ENCODE data around the gene ALK. TPM values are rescaled to one million over a fixed set of nuclear protein-coding genes. Genes with fewer than 3 reads are reported as not detected.

Gene ALK
- total and polyA plus RNA-seq, 3 experiments from 2014 or later: not detected

- H3K4me3 ChIP-seq (ENCODE audit: low read length): no peak overlapping the region
- no peak overlapping the region for H3K4me3 Mint-ChIP-seq
- H3K36me3 Mint-ChIP-seq: no peaks in the 10 kb centered on the region
- POLR2A ChIA-PET: no interaction called here
- peak overlapping the region in 1 of 8 donors; percentile 87 for H3K27ac Mint-ChIP-seq
- no peak overlapping the region for H3K27ac ChIP-seq (ENCODE audit: low read depth, low read length)
- H3K9me3 ChIP-seq (ENCODE audit: low read length): no peaks in the 10 kb centered on the region
- H3K4me1 Mint-ChIP-seq: peaks cover 28 to 36% (median 35%) of the 10 kb centered on the region in 3 donors
- no peaks in the 10 kb centered on the region for H3K9me3 Mint-ChIP-seq
- H3K4me1 ChIP-seq (ENCODE audit: insufficient read depth, low read length): peaks cover 15% of the 10 kb centered on the region
- CTCF ChIA-PET: interaction anchor here (2.6 kb wide), 1 partner anchor 8 kb away, joined by 12 read pairs; no protein-coding TSS in a partner anchor
- H3K36me3 ChIP-seq (ENCODE audit: insufficient read depth, low read length): no peaks in the 10 kb centered on the region
- H3K27me3 Mint-ChIP-seq: peaks cover 5 to 24% of the 10 kb centered on the region in 2 donors
- DNase-seq: no peak
- no peaks in the 10 kb centered on the region for H3K27me3 ChIP-seq (ENCODE audit: insufficient read depth, low read length, poor library complexity, severe bottlenecking)
These were observed 609.9 kb downstream of the ALK start for GRCh38 chr2:29311458-29311857.

DNA sequence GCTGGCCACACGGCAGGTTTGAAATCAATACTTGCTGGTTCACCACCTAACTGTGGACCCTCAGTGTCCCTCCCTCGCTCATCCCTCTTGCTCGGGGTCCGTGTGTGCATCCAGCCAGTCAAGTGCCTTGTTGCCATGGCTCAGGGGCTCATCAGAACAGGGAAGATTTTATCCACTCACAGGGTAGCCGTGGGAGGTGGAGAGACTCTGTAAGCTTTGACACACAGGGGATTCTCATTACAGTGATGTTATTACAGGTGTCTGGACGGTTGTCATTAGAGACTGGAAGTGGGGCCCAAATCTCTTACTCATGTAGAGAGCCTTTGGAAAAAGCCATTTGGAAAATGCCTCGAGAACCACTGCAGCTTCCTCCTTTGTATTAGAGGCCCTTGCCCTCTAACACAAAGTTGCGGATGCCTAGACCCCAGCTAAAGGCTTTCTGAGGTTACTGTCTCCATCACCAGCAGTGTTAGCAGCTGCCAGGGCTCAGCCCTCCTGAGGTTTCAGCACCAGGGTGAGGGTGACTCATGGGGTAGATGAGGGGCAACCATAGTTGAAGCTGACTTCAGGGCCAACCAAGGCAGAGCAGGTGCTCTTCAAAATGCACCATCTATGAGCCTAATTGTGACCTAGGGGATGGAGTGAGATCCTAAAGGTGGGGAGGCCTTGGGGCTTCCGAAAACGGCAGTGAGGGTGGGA lies 610.6 kb downstream of the ALK start:
- no peak for DNase-seq
- H3K4me1 Mint-ChIP-seq: peaks cover 26 to 32% (median 30%) of the 10 kb centered on the region in 3 donors
- Histone ChIP-seq H3K4me1 (ENCODE audit: insufficient read depth, low read length) (peaks cover 15% of the 10 kb centered on the region), H3K27ac (ENCODE audit: low read depth, low read length) (no peak overlapping the region), H3K4me3 (ENCODE audit: low read length) (no peak overlapping the region), H3K36me3 (ENCODE audit: insufficient read depth, low read length) (no peaks in the 10 kb centered on the region), H3K9me3 (ENCODE audit: low read length) (no peaks in the 10 kb centered on the region), H3K27me3 (ENCODE audit: insufficient read depth, low read length, poor library complexity, severe bottlenecking) (no peaks in the 10 kb centered on the region)
- CTCF ChIA-PET: interaction anchor here (2.6 kb wide), 1 partner anchor 9 kb away, joined by 12 read pairs; no protein-coding TSS in a partner anchor
- peak overlapping the region in 1 of 8 donors; percentile 87 for H3K27ac Mint-ChIP-seq
- peaks cover 8 to 27% of the 10 kb centered on the region in 2 donors for H3K27me3 Mint-ChIP-seq
- H3K9me3 Mint-ChIP-seq: no peaks in the 10 kb centered on the region
- POLR2A ChIA-PET: no interaction called here
- H3K36me3 Mint-ChIP-seq: no peaks in the 10 kb centered on the region
- no peak overlapping the region for H3K4me3 Mint-ChIP-seq

GRCh38 chr2:29309090-29310029 lies 612.0 kb downstream of the ALK start:
- Mint-ChIP-seq H3K27ac (peak overlapping the region in 2 of 8 donors; percentile 56 to 91), H3K36me3 (no peaks in the 10 kb centered on the region), H3K4me1 (peaks cover 12 to 18% (median 16%) of the 10 kb centered on the region in 3 donors), H3K9me3 (no peaks in the 10 kb centered on the region), H3K4me3 (no peak overlapping the region), H3K27me3 (peaks cover 8 to 32% of the 10 kb centered on the region in 2 donors)
- no peak overlapping the region for H3K27ac ChIP-seq (ENCODE audit: low read depth, low read length)
- H3K36me3 ChIP-seq (ENCODE audit: insufficient read depth, low read length): no peaks in the 10 kb centered on the region
- ChIA-PET CTCF (interaction anchor here (0.7 to 2.6 kb wide), 10 partner anchors 10 to 533 kb away, joined by 3 to 12 read pairs (median 3); no protein-coding TSS in a partner anchor), POLR2A (no interaction called here)
- H3K27me3 ChIP-seq (ENCODE audit: insufficient read depth, low read length, poor library complexity, severe bottlenecking): no peaks in the 10 kb centered on the region
- no peaks in the 10 kb centered on the region for H3K9me3 ChIP-seq (ENCODE audit: low read length)
- H3K4me3 ChIP-seq (ENCODE audit: low read length): no peak overlapping the region
- peak; percentile 11 to 54 (median 24) for DNase-seq
- peaks cover 6% of the 10 kb centered on the region for H3K4me1 ChIP-seq (ENCODE audit: insufficient read depth, low read length)

DNA sequence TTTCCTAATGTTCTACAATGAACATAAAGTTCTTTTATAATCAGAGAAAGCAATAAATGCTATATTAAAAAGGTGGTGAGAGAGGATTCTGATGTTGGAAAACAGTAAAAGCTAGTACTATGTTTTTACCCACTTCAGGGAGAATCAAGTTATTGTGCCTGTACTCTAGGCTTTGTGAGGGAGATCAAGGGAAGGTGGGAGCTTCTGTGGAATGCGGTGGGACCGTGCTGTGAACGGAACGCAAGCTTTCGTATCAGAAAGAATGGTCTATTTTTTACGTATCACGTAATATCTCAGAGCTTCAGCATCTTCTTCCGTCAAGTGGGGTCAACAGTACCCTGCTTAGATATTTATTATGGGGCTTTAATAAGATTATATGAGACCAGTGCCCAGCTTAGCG lies 613.0 kb downstream of the ALK start:
- H3K27ac ChIP-seq (ENCODE audit: low read depth, low read length): no peak overlapping the region
- H3K4me1 ChIP-seq (ENCODE audit: insufficient read depth, low read length): no peaks in the 10 kb centered on the region
- ChIA-PET CTCF (interaction anchor here (1.1 to 2.0 kb wide), 6 partner anchors 12 to 534 kb away, joined by 3 to 6 read pairs (median 4); no protein-coding TSS in a partner anchor), POLR2A (no interaction called here)
- no peaks in the 10 kb centered on the region for H3K36me3 ChIP-seq (ENCODE audit: insufficient read depth, low read length)
- H3K9me3 ChIP-seq (ENCODE audit: low read length): no peaks in the 10 kb centered on the region
- no peaks in the 10 kb centered on the region for H3K36me3 Mint-ChIP-seq
- H3K27me3 ChIP-seq (ENCODE audit: insufficient read depth, low read length, poor library complexity, severe bottlenecking): no peaks in the 10 kb centered on the region
- H3K4me3 Mint-ChIP-seq: no peak overlapping the region
- peaks cover 8 to 35% of the 10 kb centered on the region in 2 donors for H3K27me3 Mint-ChIP-seq
- H3K9me3 Mint-ChIP-seq: no peaks in the 10 kb centered on the region
- no peak overlapping the region for H3K27ac Mint-ChIP-seq
- H3K4me1 Mint-ChIP-seq: peaks cover 4 to 8% (median 6%) of the 10 kb centered on the region in 3 donors
- no peak for DNase-seq
- H3K4me3 ChIP-seq (ENCODE audit: low read length): no peak overlapping the region

DNA sequence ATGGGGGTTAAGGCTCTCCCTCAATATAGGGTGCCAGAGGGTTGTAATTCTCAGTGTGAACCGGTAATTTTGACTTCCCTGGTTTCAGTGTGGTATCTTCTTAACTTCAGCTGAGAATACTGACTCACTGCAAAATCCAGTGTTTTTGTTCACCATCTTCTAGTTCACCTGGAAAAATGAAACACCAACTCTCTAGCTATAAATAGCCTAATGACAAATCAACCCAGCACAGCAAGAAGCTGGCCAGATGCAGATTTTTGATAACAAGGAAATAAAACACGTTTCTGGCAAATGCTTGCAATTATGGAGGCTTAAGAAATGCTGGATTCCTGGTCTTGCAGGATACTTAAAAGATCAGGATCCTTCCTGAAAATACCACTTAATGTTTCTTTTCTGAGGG lies 613.9 kb downstream of the ALK start:
- DNase-seq: no peak

GRCh38 chr2:29305762-29306161 lies 615.6 kb downstream of the ALK start:
- Mint-ChIP-seq H3K4me1 (peaks cover 0 to 5% (median 4%) of the 10 kb centered on the region in 3 donors), H3K27me3 (peaks cover 5 to 45% of the 10 kb centered on the region in 2 donors), H3K4me3 (no peak overlapping the region), H3K36me3 (no peaks in the 10 kb centered on the region), H3K27ac (no peak overlapping the region), H3K9me3 (no peaks in the 10 kb centered on the region)
- Histone ChIP-seq H3K27me3 (ENCODE audit: insufficient read depth, low read length, poor library complexity, severe bottlenecking) (no peaks in the 10 kb centered on the region), H3K9me3 (ENCODE audit: low read length) (no peaks in the 10 kb centered on the region), H3K4me3 (ENCODE audit: low read length) (no peak overlapping the region), H3K4me1 (ENCODE audit: insufficient read depth, low read length) (no peaks in the 10 kb centered on the region), H3K36me3 (ENCODE audit: insufficient read depth, low read length) (no peaks in the 10 kb centered on the region), H3K27ac (ENCODE audit: low read depth, low read length) (no peak overlapping the region)
- CTCF ChIA-PET: no interaction called here
- POLR2A ChIA-PET: no interaction called here
- DNase-seq: no peak

More for the DNA sequence above, 613.9 kb downstream of the ALK start:
- Histone ChIP-seq H3K27ac (ENCODE audit: low read depth, low read length) (no peak overlapping the region), H3K27me3 (ENCODE audit: insufficient read depth, low read length, poor library complexity, severe bottlenecking) (no peaks in the 10 kb centered on the region), H3K4me1 (ENCODE audit: insufficient read depth, low read length) (no peaks in the 10 kb centered on the region), H3K4me3 (ENCODE audit: low read length) (no peak overlapping the region), H3K36me3 (ENCODE audit: insufficient read depth, low read length) (no peaks in the 10 kb centered on the region), H3K9me3 (ENCODE audit: low read length) (no peaks in the 10 kb centered on the region)
- Mint-ChIP-seq H3K4me3 (no peak overlapping the region), H3K9me3 (no peaks in the 10 kb centered on the region), H3K36me3 (no peaks in the 10 kb centered on the region), H3K27me3 (peaks cover 8 to 43% of the 10 kb centered on the region in 2 donors), H3K4me1 (peaks cover 3 to 5% (median 4%) of the 10 kb centered on the region in 3 donors), H3K27ac (no peak overlapping the region)
- POLR2A ChIA-PET: no interaction called here
- CTCF ChIA-PET: interaction anchor here (1.3 kb wide), 1 partner anchor 12 kb away, joined by 6 read pairs; no protein-coding TSS in a partner anchor

- no peaks in the 10 kb centered on the region for H3K36me3 Mint-ChIP-seq
- H3K27ac ChIP-seq (ENCODE audit: low read depth, low read length): no peak overlapping the region
- no peaks in the 10 kb centered on the region for H3K4me1 ChIP-seq (ENCODE audit: insufficient read depth, low read length)
- no peaks in the 10 kb centered on the region for H3K9me3 Mint-ChIP-seq
- POLR2A ChIA-PET: no interaction called here
- CTCF ChIA-PET: no interaction called here
- no peak for DNase-seq
- peaks cover 0 to 5% (median 4%) of the 10 kb centered on the region in 3 donors for H3K4me1 Mint-ChIP-seq
- H3K27me3 Mint-ChIP-seq: peaks cover 9 to 50% of the 10 kb centered on the region in 2 donors
- no peak overlapping the region for H3K27ac Mint-ChIP-seq
- H3K36me3 ChIP-seq (ENCODE audit: insufficient read depth, low read length): no peaks in the 10 kb centered on the region
- no peaks in the 10 kb centered on the region for H3K27me3 ChIP-seq (ENCODE audit: insufficient read depth, low read length, poor library complexity, severe bottlenecking)
- H3K4me3 ChIP-seq (ENCODE audit: low read length): no peak overlapping the region
- H3K9me3 ChIP-seq (ENCODE audit: low read length): no peaks in the 10 kb centered on the region
- H3K4me3 Mint-ChIP-seq: no peak overlapping the region
These were observed 616.9 kb downstream of the ALK start for GRCh38 chr2:29304399-29305060.
